Stimulated activated CD8-positive, alpha-beta memory T cell treated with anti-CD3 and anti-CD28 coated beads, Interleukin-15, amount 100 ng/mL, for 24 hours (primary cell): ENCODE data around the gene KCNK4.
"Not testable (repeated sequence)": the region's sequence is repeated elsewhere in the genome, so short reads cannot be mapped to it uniquely, and the experiment has no call there.

Experiments used
- DNase-seq: peaks from one replicate; pipeline ENCODE4 v3.0.0-alpha.2; 2020; ENCODE audit warnings: low read depth

KCNK4 gene

DNA sequence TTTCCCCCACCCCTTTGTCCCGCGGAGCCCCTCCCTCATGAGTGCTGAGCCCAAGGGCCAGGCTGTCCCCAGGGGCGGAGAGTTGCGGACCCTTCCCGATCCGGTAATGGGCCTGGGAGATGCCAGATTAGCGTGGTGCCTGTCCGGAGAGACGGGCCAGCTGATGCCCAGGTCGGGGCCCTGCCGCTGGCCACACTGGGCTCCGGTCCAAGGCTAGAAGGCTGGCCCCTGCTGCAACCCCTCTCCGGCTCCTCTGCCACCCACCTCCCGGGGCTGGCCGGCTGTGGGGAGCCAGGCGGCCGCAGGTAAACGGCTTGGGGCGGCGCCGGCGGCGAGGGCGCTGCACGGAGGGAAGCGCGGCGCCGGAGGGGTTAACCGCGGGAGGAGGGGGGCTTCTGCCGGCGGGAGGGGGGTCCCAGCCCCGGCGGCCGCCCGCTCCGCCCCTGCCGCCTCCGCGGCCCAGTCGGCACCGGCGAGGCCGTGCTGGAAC, at the start of gene KCNK4:
Gene KCNK4 (plus strand): TSS at position 41 of the 490 bp plus-strand sequence. CDS start 1,717 bp downstream, outside the sequence.
- DNase-seq: no peak

- DNase-seq: no peak
These were observed 49.4 kb upstream of the KCNK4 start for GRCh38 chr11:64241491-64242374.

- no peak for DNase-seq
These were observed 47.8 kb upstream of the KCNK4 start for GRCh38 chr11:64243236-64243854.

- no peak for DNase-seq
These were observed 47.0 kb upstream of the KCNK4 start for GRCh38 chr11:64244107-64244506.

DNA sequence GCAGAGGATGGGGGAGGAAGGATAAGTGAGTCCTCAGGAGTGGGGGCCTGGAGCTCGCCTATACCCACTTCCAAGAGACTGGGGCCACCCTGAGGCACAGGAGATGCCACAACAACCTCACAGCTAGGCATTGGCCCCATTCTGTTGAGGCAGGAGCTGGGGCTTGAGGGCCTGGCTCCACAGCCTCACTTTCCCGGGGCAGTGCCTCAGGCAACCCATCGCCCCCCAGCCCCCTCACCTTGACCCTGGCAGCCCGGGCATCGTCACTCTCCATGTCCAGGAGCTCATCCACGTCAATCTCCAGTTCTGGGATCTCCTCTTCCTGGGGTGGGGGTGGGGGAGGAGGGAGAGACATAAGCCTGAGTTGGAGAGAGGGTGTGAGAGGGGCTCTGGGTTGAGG, 46.1 kb upstream of the KCNK4 start:
- no peak for DNase-seq

- no peak for DNase-seq
These were observed 45.7 kb upstream of the KCNK4 start for GRCh38 chr11:64245401-64245796.

DNA sequence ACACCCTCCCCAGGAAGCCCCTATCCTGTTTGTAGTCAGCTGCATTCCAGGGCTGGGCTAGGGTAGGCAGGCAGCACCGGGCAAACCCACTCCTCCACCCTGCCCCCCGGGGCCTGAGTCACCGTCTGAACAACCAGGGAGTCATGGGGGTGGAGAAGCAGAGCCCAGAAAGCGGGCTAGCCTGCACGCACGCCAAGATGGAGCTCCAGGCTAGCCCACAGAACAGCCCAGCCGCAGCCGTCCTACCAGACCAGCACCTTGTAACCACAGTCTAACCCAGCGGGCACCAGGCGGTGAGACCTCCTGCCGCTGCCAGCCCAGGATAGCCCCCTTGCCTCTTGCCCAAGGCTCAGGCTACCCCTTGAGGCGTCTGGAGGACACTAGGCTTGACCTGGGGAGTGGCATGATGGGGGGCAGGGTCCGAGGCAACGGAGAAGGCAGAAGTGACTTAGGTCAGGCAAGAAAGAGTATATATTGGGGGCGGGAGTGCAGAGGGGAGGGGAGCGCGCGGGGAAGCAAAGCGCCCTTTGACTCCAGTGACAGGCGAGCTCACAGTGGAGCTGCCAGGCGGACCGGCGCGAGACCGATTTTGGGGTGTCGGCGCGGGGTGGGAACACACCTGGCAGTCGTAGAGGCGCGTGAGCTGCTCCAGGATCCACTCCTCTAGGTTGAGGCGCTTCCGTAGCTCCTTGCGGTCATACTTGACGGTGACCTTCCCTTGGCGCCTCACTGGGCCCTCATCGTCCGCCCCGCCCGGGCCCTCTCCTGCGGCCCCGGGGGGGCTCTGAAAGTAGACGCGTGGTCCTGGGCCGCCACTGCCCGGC, 45.1 kb upstream of the KCNK4 start:
- DNase-seq: peak; percentile 48

DNA sequence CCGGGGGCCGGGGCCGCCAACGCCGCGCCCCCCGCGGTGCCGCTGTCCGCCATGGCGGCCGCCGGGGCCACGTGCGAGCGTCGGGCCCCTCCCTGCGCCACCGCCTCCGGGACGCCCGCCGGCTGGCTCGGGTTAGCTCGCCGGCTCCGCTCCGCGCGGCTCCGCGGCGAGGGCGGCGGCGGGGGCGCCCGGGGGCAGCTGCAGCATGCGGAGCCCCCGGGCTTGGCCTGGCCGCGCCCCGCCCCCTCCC, 44.6 kb upstream of the KCNK4 start:
- DNase-seq: not testable (repeated sequence)

DNA sequence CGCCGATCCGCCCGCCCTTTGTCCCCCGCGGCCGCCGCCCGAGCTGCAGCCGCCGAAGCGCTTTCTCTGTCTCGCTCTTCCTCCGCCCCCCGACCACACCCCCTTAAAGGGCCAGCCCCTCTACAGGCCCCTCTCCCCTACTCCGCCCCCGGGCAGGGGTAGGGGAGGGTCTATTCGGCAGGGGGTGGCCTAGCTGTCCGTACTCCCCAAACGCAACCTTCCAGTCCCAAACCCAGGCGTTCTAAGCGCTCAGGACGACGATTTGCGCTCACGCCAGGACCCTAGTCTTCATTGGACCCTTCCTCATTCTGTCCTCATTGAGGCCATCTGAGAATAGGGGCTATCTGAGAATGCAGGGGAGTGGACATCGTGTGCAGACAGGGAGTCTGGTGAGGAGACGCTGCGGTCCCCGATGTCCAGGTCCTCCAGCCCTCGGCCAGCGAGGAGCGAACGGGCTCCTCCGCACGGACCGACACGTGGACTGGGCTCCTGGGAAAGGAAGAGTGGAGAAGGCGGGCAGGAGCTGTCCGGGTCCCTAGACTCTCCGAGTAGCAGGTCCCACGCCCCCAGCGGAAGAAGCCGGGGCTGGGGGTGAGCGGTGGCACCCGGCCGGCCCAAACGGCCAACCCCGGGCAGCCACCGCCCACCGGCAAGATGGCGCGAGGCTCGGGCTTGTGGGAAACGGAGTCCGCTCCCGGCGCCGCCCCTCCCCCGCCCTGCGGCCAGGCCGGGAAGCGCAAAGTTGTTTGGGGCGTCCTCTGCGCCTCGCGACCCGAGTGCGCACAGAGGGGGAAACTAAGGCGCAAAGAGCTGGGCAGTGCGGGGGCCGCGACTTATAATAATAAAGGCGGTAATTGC, 44.0 kb upstream of the KCNK4 start, which contains the start of gene PPP1R14B:
Gene PPP1R14B (minus strand): TSS at position 73 of the 858 bp plus-strand sequence. CDS start 270 bp downstream, outside the sequence.
- DNase-seq: peak; percentile 50

- DNase-seq: no peak
These were observed 43.2 kb upstream of the KCNK4 start for GRCh38 chr11:64247729-64248531.

DNA sequence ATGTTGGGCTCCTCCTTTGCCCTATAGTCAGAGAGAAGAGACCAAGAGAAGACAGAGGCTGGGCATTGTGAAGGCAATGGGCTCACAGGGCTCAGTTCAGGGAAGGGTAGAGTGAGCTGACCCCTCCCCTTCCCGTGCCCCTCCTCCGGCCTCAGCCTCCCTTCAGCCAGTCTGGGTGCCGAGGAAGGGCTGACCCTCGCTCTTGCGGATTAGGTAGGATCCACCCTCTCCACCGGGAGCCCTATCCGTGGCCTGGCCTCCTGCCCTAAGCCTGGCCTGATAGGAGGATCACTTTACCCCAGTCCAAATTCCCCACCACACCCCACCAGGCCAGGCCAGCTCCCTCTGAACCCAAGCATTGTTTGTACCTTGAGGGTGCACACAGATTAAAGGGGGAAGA, 42.5 kb upstream of the KCNK4 start:
- no peak for DNase-seq

DNA sequence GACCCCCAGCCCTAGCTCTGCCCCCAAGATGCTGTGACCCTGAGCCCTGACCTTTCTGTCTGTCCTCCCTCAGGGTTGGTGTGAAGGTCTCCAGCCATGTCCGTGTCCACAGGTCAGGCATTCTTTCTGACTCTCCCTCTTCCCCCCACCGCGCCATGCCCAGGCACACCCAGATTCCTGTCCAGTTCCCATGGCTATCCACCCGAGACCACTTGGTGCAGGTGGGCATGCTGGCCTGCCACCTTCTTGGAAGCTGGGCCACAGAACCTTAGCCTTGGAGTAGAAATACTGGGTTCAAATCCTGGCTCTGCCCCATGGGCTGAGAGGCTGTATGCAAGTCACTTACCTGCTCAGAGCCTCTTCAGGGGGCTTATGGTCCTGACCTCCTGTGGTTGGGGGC, 42.1 kb upstream of the KCNK4 start:
- no peak for DNase-seq

DNA sequence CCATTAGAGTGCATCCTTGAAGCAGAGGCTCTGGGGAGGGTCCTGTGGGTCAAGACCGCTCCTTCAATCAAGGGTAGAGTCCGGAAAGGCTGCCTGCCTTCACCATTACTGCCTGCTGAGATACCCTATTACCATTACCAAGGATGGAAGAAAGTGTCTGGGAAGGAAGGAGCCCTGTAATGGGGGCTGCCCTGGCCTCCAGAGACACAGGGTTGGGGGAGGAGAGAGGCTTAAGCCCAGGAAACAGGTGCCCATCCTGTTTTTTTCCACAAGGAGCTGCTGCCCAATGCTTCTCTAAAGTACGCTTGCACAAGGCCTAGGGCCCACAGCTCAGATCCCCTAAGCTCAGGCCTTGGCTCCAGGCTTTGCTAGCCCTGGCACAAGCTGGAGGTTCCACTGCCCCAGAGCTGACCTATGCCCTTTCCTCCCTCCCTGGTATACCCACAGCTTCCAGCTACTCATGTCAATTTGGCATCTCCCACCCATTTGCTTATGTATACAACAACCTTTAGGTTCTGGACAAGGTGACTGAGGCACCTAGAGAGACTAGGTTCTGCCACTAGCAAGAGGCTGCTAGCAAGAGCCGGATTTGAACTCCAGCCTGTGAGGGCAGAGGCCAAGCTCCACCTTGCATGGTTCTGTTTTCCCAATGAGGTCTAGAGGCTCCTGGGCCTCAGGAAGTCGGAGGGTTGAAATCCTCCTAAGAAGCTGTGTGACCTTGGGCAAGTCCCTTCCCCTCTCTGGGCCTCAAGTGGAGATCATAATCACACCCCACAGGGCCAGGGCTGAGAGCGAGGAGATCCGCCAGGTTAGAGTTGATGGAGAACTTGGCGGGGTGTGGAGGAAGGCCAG, 41.3 kb upstream of the KCNK4 start:
- no peak for DNase-seq

DNA sequence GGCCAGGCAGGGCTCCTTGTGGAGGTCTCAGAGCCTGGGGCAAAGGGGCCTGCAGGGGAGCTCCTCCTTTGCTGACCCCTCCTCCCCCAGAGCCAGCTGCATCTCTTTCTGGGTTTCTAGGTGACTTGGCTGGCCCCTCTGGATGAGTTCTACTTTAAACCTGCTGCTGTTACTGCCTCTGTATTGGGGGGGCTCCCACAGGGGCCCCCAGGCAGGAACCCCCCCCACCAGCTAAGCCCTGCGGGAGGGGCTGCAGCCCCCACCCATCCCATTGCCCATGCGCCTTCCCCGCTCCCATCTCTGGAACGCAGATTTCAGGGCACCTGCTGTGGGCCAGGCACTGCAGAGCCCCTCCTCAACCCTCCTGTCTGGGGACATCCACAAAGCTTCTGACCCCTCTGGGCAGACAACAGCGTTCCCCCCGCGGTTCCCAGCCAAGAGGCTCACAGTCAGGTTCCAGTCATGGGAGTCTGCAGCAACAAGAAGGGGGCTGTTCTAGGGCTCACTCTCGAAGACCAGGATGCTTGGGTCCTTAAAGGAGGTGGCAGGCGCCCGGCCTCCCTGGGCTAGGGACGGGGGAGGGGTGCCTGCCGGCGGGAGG, 40.6 kb upstream of the KCNK4 start:
- no peak for DNase-seq

DNA sequence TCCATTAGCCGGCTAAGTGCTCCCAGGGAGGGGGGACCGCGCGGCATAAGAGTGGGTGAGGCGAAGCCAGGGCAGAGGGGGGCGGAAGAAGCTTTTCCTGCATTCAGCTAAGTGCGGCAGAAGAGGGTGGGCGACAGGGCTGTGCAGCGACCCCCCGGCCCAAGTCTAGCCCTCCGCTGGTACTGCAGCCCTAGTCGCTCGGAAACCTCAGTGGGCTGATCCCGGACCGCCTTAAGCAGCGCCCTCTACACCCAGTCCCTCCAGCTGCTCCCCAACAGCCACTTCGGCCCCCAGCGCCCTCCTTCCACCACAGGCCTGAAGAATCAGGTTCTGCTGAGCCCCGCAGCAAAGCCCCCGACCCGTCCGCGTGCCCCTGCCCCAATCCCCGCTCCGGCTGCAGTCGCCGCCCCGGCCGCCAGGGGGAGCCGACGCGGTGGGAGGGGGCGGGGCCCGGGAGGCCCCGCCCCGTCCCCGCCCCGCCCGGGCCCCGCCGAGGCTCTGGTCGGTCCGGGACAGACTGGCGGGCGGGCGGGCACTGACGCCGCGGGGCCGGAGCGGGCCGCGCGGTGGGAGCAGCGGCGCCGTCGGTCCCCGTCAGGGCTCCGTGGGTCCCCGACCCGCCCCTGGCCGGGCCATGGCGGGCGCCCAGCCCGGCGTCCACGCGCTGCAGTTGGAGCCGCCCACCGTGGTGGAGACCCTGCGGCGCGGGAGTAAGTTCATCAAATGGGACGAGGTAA, 39.9 kb upstream of the KCNK4 start, which contains the start of gene PLCB3:
Gene PLCB3 (plus strand): TSS at position 515 of the 737 bp plus-strand sequence. CDS start 120 bp downstream, at position 635.
- peak; percentile 65 for DNase-seq

DNA sequence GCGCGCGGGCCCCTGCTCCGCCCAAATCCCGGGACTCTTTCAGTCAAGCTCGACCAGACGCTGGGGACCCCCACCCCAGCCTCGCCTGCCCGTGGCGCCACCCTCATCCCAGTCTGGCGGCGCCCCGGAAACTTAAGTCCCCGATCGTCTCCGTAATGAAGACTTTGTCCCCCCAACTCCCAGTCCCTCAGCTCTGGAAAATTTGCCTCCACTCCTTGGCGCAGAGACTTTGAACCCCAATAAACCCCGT, 39.4 kb upstream of the KCNK4 start:
- DNase-seq: no peak

GRCh38 chr11:64252003-64252872, 38.9 kb upstream of the KCNK4 start:
- no peak for DNase-seq

DNA sequence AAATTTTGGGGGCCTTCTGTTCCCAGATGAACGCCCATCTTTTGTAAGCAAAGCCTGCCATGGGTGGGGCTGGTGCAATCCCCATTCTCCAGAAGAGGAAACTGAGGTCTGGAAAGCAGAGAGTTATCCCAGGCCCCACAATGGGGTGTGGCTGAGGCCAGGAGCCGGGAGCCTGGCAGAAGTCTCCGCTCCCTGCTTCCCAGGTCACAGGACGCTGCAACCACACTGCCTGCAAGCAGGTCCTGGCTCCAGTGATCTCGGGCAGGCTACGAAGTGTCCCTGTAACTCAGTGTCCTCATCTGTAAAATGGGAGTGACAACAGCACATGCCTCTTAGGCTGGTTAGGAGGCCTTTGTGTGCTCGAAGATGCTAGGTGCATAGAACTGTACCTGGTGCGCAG, 38.1 kb upstream of the KCNK4 start:
- no peak for DNase-seq
